ENCODE results near the gene AUNIP.

GRCh38 chr1:25813071-25813733, 46.1 kb downstream of the AUNIP start:
- TF ChIP-seq, protein P1, sequence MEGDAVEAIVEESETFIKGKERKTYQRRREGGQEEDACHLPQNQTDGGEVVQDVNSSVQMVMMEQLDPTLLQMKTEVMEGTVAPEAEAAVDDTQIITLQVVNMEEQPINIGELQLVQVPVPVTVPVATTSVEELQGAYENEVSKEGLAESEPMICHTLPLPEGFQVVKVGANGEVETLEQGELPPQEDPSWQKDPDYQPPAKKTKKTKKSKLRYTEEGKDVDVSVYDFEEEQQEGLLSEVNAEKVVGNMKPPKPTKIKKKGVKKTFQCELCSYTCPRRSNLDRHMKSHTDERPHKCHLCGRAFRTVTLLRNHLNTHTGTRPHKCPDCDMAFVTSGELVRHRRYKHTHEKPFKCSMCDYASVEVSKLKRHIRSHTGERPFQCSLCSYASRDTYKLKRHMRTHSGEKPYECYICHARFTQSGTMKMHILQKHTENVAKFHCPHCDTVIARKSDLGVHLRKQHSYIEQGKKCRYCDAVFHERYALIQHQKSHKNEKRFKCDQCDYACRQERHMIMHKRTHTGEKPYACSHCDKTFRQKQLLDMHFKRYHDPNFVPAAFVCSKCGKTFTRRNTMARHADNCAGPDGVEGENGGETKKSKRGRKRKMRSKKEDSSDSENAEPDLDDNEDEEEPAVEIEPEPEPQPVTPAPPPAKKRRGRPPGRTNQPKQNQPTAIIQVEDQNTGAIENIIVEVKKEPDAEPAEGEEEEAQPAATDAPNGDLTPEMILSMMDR (IDR thresholded peaks at IDR 0.05) = no peak
- no peak for TF ChIP-seq POLR2A (IDR thresholded peaks at IDR 0.05)

Measured in lower leg skin (tissue), 3 donors.